ENCODE data around the gene HAAO.

The HAAO gene

DNA sequence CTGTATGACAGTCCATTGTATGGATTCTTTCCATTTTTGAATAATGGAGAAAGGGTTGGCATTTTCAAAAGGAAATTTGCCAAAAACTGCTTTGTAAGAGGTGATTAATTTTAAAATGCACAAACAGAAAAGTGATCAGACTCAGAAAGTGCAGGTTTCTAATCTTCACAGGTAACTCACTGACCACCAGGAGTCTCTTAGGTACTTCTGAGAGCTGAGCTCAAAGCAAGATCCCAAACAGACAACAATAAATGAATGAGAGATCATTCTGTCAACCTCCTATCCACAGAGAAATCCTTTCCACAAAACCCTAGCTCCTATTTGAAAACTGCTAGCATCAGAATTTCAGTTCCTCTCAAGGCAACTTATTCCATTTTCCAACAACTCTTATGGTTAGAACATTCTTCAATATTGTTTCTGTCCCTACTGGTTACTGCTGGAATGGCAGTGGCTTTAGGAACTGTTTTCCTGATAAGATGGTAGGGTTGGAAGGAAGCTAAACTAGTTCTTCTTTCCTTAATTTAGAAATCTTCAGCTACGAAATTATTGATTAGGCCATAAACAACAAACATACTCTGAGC lies 20.6 kb upstream of the HAAO start:
- H3K36me3 ChIP-seq (ENCODE audit: control insufficient read depth, insufficient read depth, low read length), result no peaks in the 10 kb centered on the region
- peaks cover 6% of the 10 kb centered on the region for H3K9me3 ChIP-seq (ENCODE audit: control insufficient read depth, low read length)
- no CpG with 5 or more reads among the region's 1 CpG for WGBS, 2 experiments (ENCODE audit: insufficient coverage in 2 of 2)
- no peak overlapping the region for H3K4me3 ChIP-seq (ENCODE audit: extremely low read depth, insufficient read depth, low read length, poor library complexity, severe bottlenecking)
- H3K27ac ChIP-seq (ENCODE audit: low read depth, low read length, severe bottlenecking), result no peak overlapping the region
- no peaks in the 10 kb centered on the region for H3K4me1 ChIP-seq (ENCODE audit: control insufficient read depth, insufficient read depth, low read length, poor library complexity, severe bottlenecking)

DNA sequence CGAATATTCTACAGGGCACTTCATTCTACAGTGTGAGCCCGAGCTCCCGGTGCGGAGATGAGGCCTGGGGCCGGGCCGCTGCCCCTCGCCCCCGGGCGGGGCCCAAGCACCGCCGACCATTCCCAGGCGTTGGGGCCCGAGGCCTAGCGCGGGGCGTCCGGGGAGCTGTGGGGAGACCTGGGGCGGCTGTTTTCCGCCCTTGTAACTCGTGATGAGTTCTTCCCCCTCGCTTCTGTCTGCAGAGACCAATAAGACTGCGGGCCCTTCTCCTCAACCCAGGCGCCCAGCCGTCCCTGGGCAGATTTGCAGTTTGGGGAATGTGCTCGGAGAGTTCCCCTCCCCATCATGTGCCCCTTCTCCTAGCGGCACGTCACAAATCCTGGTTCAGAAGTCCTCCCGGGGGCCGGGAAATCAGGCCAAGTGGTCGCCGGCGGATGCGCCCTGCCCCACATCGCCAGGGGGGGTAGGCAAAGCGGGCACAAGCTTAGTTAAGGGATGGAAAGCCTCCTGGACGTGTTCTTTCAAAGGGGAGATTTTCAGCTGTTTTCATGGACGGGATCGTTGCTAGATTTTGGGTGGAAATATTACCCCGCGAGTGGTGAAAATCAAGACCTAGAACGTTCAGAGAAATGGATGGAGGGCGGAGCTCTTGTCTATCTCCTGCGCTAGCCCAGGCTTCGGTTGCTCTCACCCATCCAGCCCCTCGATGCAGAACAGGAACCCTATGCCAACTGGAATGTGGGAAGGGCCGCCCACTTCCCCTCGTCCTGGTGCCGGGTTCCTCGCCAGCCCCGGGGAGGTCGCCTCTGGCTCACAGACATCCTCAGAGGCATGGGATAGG lies 18.8 kb upstream of the HAAO start:
- Histone ChIP-seq H3K9me3 (ENCODE audit: control insufficient read depth, low read length) (peaks cover 6% of the 10 kb centered on the region), H3K36me3 (ENCODE audit: control insufficient read depth, insufficient read depth, low read length) (no peaks in the 10 kb centered on the region), H3K27ac (ENCODE audit: low read depth, low read length, severe bottlenecking) (peak overlapping the region; percentile 97), H3K4me3 (ENCODE audit: extremely low read depth, insufficient read depth, low read length, poor library complexity, severe bottlenecking) (peak overlapping the region; percentile 53), H3K4me1 (ENCODE audit: control insufficient read depth, insufficient read depth, low read length, poor library complexity, severe bottlenecking) (no peaks in the 10 kb centered on the region)
- 6 to 7% methylated on average over 39 to 41 of the region's 51 CpGs for WGBS, 2 experiments (ENCODE audit: insufficient coverage in 2 of 2)

DNA sequence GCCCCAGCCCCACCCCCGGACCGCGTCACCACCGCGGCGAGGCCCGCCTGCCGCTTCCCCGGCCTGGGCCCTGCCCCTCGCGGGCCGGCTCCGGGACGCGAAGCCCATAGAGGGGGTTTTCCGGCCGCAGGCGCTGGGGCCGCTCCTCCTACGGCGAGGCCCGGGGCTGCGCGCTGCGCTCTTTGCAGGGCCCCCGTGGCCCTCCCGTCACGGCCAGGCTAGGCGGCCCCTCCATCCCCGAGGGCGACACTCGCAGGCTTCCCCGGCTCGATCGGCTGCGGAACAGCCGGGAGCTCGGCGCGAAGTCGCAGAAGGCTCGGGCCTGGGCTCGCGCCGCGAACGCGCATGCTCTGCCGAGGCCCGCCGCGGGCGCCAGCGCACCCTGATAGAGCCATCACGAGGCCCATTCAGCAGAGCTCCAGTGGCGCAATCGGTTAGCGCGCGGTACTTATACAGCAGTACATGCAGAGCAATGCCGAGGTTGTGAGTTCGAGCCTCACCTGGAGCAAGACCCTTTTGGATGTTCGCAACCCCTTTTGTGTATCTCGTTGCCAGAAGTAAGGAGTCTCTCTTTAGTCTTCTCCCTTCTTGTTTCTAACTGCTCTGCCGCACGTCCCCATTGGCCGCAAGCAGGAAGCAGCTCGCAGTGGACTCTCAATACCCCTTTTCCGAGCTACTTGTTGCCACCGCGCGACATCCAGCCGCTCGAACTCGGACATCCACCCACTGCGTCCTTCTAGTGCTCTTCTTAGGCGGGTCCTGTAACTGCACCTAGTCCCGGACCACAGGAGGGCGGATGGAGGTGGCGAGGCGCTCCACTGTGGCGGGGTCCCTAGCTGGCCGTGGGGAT lies 18.0 kb upstream of the HAAO start:
- Histone ChIP-seq H3K27ac (ENCODE audit: low read depth, low read length, severe bottlenecking) (peak overlapping the region; percentile 97), H3K4me3 (ENCODE audit: extremely low read depth, insufficient read depth, low read length, poor library complexity, severe bottlenecking) (peak overlapping the region; percentile 53), H3K4me1 (ENCODE audit: control insufficient read depth, insufficient read depth, low read length, poor library complexity, severe bottlenecking) (no peaks in the 10 kb centered on the region), H3K9me3 (ENCODE audit: control insufficient read depth, low read length) (peaks cover 6% of the 10 kb centered on the region), H3K36me3 (ENCODE audit: control insufficient read depth, insufficient read depth, low read length) (no peaks in the 10 kb centered on the region)
- WGBS, 2 experiments (ENCODE audit: insufficient coverage in 2 of 2), result 2 to 3% methylated on average over 69 to 77 of the region's 83 CpGs

DNA sequence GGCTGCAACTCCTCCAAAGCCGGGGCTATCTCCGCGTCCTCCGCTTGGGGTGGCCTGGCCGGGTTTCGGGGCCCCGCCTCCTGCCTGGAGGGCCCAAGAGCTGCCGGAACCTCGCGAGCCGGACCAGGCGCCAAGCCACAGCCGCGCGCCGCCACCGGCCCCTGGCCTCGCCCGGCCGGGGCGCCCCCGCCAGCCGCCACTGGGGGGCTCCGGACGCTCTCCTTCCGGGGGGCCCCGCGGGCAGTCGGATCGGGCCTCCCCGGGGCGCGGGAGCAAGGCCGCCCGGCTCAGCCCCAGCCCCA lies 17.4 kb upstream of the HAAO start:
- Histone ChIP-seq H3K4me1 (ENCODE audit: control insufficient read depth, insufficient read depth, low read length, poor library complexity, severe bottlenecking) (no peaks in the 10 kb centered on the region), H3K4me3 (ENCODE audit: extremely low read depth, insufficient read depth, low read length, poor library complexity, severe bottlenecking) (peak overlapping the region; percentile 53), H3K27ac (ENCODE audit: low read depth, low read length, severe bottlenecking) (peak overlapping the region; percentile 97), H3K9me3 (ENCODE audit: control insufficient read depth, low read length) (peaks cover 6% of the 10 kb centered on the region), H3K36me3 (ENCODE audit: control insufficient read depth, insufficient read depth, low read length) (no peaks in the 10 kb centered on the region)
- WGBS, 2 experiments (ENCODE audit: insufficient coverage in 2 of 2), result 0 to 1% methylated on average over 9 to 23 of the region's 35 CpGs

DNA sequence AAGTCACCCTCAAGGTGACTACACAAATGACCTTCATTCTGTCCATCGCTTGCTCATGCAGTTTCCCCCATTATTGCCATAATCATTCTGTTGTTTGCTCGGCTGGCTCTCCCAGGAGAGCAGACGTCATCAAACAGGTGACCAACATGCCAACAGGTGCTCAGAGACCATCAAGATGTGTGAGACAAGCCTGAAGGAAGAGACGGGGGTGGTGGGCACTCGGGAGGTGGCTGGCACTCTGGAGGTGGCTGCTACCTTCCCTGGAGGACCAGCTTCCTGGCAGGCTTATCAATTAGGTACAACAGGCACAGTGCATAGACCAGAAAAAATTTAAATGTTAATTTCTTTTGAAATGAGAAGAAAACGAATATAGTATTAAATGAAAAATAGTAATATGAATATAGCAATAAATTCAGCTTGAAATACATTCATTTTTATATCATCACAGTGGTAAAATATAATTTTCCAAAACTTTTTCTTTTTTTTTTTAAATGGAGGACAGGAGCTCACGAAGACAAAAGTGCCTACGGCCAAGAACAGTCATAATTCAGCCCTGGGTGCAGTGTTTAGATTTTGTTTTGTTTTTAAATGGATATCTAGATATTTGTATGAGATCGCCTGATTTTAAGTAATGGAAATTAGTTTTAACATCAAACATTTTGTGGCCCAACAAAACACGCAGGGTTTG lies 16.9 kb upstream of the HAAO start:
- H3K9me3 ChIP-seq (ENCODE audit: control insufficient read depth, low read length), result peaks cover 6% of the 10 kb centered on the region
- peak overlapping the region; percentile 53 for H3K4me3 ChIP-seq (ENCODE audit: extremely low read depth, insufficient read depth, low read length, poor library complexity, severe bottlenecking)
- H3K27ac ChIP-seq (ENCODE audit: low read depth, low read length, severe bottlenecking), result peak overlapping the region; percentile 97
- no peaks in the 10 kb centered on the region for H3K36me3 ChIP-seq (ENCODE audit: control insufficient read depth, insufficient read depth, low read length)
- 71 to 81% methylated on average over 4 to 6 of the region's 10 CpGs for WGBS, 2 experiments (ENCODE audit: insufficient coverage in 2 of 2)
- no peaks in the 10 kb centered on the region for H3K4me1 ChIP-seq (ENCODE audit: control insufficient read depth, insufficient read depth, low read length, poor library complexity, severe bottlenecking)

DNA sequence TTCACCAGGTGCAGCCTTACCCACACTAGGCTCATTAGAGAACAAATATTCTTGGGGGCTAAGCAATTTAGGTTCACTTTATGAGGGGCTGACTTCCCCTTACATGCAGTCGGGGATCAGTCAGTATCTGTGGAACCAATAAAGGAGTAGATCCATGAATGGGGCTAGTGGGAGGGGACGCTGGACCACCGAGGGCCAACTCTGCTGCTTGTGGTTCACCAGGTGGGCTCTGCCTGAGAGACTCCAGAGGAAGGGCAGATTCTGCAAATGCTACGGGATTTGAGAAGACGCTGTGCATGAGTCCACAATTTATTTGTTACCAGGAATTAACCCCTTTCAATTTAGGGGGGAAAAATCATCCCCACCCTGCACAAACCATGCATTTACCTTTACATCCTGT lies 15.9 kb upstream of the HAAO start:
- no peaks in the 10 kb centered on the region for H3K36me3 ChIP-seq (ENCODE audit: control insufficient read depth, insufficient read depth, low read length)
- H3K27ac ChIP-seq (ENCODE audit: low read depth, low read length, severe bottlenecking), result no peak overlapping the region
- H3K4me3 ChIP-seq (ENCODE audit: extremely low read depth, insufficient read depth, low read length, poor library complexity, severe bottlenecking), result no peak overlapping the region
- H3K9me3 ChIP-seq (ENCODE audit: control insufficient read depth, low read length), result no peaks in the 10 kb centered on the region
- WGBS, 2 experiments (ENCODE audit: insufficient coverage in 2 of 2), result 100% methylated on average over 5 of the region's 5 CpGs
- no peaks in the 10 kb centered on the region for H3K4me1 ChIP-seq (ENCODE audit: control insufficient read depth, insufficient read depth, low read length, poor library complexity, severe bottlenecking)

DNA sequence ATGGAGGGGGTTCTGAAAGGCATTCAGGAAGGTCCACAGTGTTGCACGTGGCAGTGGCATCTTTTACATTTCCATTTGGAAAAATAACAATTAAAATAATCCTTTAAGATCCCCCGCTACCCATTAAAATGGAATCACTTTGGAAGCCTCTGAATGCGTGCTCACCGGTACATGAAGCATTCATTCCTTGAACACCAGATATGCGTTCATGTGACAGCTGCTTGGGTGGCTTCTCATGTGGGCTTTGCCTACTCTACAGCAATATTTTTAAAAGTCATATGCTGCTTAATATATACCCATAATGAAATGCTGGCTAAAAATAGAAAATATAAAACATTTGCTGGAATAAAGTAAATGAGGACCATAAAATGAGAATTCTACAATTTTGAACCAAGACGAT lies 14.4 kb upstream of the HAAO start:
- 85 to 93% methylated on average over 3 to 4 of the region's 6 CpGs for WGBS, 2 experiments (ENCODE audit: insufficient coverage in 2 of 2)
- H3K4me3 ChIP-seq (ENCODE audit: extremely low read depth, insufficient read depth, low read length, poor library complexity, severe bottlenecking), result no peak overlapping the region
- no peaks in the 10 kb centered on the region for H3K36me3 ChIP-seq (ENCODE audit: control insufficient read depth, insufficient read depth, low read length)
- H3K4me1 ChIP-seq (ENCODE audit: control insufficient read depth, insufficient read depth, low read length, poor library complexity, severe bottlenecking), result no peaks in the 10 kb centered on the region
- H3K27ac ChIP-seq (ENCODE audit: low read depth, low read length, severe bottlenecking), result no peak overlapping the region
- H3K9me3 ChIP-seq (ENCODE audit: control insufficient read depth, low read length), result no peaks in the 10 kb centered on the region

DNA sequence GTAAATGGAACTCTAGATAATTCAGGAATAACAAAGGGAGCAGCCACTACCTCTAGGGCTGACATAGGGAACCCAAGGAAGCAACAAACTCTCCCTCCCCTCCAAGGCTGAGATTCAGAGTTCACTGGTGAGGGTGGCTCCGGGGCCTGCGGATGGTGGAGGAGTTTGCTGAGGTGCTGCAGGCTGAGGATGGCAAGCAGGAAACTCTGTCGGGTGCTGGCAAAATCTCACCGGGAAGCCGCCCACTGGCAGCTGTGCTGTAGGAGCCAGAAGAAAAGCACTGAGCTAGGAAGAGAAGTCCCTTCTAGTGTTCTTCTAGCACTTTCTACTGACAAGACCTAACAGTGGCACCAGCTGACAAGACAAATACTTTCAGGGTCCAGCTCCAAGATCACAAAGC lies 12.5 kb upstream of the HAAO start:
- Histone ChIP-seq H3K36me3 (ENCODE audit: control insufficient read depth, insufficient read depth, low read length) (no peaks in the 10 kb centered on the region), H3K4me3 (ENCODE audit: extremely low read depth, insufficient read depth, low read length, poor library complexity, severe bottlenecking) (no peak overlapping the region), H3K4me1 (ENCODE audit: control insufficient read depth, insufficient read depth, low read length, poor library complexity, severe bottlenecking) (no peaks in the 10 kb centered on the region), H3K9me3 (ENCODE audit: control insufficient read depth, low read length) (no peaks in the 10 kb centered on the region), H3K27ac (ENCODE audit: low read depth, low read length, severe bottlenecking) (no peak overlapping the region)
- 67 to 71% methylated on average over 3 to 4 of the region's 5 CpGs for WGBS, 2 experiments (ENCODE audit: insufficient coverage in 2 of 2)

DNA sequence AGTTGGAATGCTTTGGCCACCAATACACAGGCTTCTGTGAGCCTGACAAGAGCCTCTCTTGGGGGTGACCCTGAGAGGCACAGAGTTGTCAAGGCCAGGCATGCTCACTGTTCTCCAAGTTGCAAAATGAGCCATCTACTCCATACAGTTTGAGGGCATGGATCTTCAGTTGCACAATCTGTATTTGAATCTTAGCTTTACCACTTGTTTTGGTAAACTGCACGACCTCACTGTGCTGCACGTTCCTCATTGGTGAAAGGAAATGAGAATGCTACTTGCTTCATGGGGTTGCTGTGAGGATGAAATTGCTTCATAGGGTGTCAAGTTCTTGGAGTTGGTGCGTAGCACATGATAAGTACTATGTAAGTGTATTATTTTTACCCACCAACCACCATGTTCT lies 12.0 kb upstream of the HAAO start:
- WGBS, 2 experiments (ENCODE audit: insufficient coverage in 2 of 2), result 82 to 100% methylated on average over 1 to 2 of the region's 3 CpGs
- Histone ChIP-seq H3K4me1 (ENCODE audit: control insufficient read depth, insufficient read depth, low read length, poor library complexity, severe bottlenecking) (no peaks in the 10 kb centered on the region), H3K4me3 (ENCODE audit: extremely low read depth, insufficient read depth, low read length, poor library complexity, severe bottlenecking) (no peak overlapping the region), H3K36me3 (ENCODE audit: control insufficient read depth, insufficient read depth, low read length) (no peaks in the 10 kb centered on the region), H3K9me3 (ENCODE audit: control insufficient read depth, low read length) (no peaks in the 10 kb centered on the region), H3K27ac (ENCODE audit: low read depth, low read length, severe bottlenecking) (no peak overlapping the region)

DNA sequence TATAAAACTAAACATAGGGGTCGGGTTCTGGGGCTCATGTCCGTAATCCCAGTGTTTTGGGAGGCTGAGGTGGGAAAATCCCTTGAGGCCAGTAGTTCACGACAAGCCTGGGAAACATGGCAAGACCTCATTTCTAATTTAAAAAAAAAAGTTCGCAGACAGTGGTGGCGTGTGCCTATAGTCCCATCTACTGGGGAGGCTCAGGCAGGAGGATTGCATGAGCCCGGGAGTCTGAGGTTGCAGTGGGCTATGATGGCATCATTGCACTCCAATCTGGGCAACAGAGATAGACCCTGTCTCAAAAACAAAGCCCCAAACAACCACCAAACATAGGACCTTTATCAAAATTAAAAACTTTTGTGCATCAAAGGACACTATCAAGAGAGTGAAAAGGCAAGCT lies 9.8 kb upstream of the HAAO start:
- H3K4me1 ChIP-seq (ENCODE audit: control insufficient read depth, insufficient read depth, low read length, poor library complexity, severe bottlenecking), result no peaks in the 10 kb centered on the region
- H3K36me3 ChIP-seq (ENCODE audit: control insufficient read depth, insufficient read depth, low read length), result no peaks in the 10 kb centered on the region
- 90 to 92% methylated on average over 3 to 4 of the region's 6 CpGs for WGBS, 2 experiments (ENCODE audit: insufficient coverage in 2 of 2)

More for the DNA sequence above, 9.8 kb upstream of the HAAO start:
- Histone ChIP-seq H3K9me3 (ENCODE audit: control insufficient read depth, low read length) (no peaks in the 10 kb centered on the region), H3K4me3 (ENCODE audit: extremely low read depth, insufficient read depth, low read length, poor library complexity, severe bottlenecking) (no peak overlapping the region), H3K27ac (ENCODE audit: low read depth, low read length, severe bottlenecking) (no peak overlapping the region)
